ENCODE results near the gene NHERF1. TPM values are rescaled to one million over a fixed set of nuclear protein-coding genes. Genes with fewer than 3 reads are reported as not detected.

NHERF1 gene
- 10 to 100 TPM; 37.9 to 74.9 (median 44.8) TPM for polyA plus RNA-seq (ENCODE audit: insufficient read depth in 1 of 5, insufficient read length in 5 of 5, low replicate concordance in 1 of 5)
- long read RNA-seq, donor 1, transcript SLC9A3R1-201 (6 exons, 1,969 nt), result major isoform, 12 of 31 reads
- long read RNA-seq, donor 1, partial matches to known transcripts, result 18 of 31 reads
- long read RNA-seq, donor 1, other reads (novel, unspliced or antisense), result 0 of 31 reads
- long read RNA-seq, donor 2, transcript SLC9A3R1-201 (6 exons, 1,969 nt), result major isoform, 10 of 10 reads
- long read RNA-seq, donor 2, partial matches to known transcripts, result 0 of 10 reads
- long read RNA-seq, donor 2, other reads (novel, unspliced or antisense), result 0 of 10 reads
- long read RNA-seq, donor 3, transcript SLC9A3R1-201 (6 exons, 1,969 nt), result major isoform, 6 of 10 reads
- long read RNA-seq, donor 3, partial matches to known transcripts, result 0 of 10 reads
- long read RNA-seq, donor 3, other reads (novel, unspliced or antisense), result 0 of 10 reads
- long read RNA-seq, donor 4, partial matches to known transcripts, result 0 of 5 reads
- long read RNA-seq, donor 4, other reads (novel, unspliced or antisense), result 0 of 5 reads
- long read RNA-seq, donor 5, transcript SLC9A3R1-203 (4 exons, 714 nt), result minor isoform, 5 of 15 reads
- long read RNA-seq, donor 5, transcript SLC9A3R1-201 (6 exons, 1,969 nt), result major isoform, 10 of 15 reads
- long read RNA-seq, donor 5, partial matches to known transcripts, result 0 of 15 reads
- long read RNA-seq, donor 5, other reads (novel, unspliced or antisense), result 0 of 15 reads
- long read RNA-seq, donor 6, transcript SLC9A3R1-201 (6 exons, 1,969 nt), result major isoform, 12 of 41 reads
- long read RNA-seq, donor 6, partial matches to known transcripts, result 28 of 41 reads
- long read RNA-seq, donor 6, other reads (novel, unspliced or antisense), result 0 of 41 reads
- long read RNA-seq, donor 7, transcript SLC9A3R1-201 (6 exons, 1,969 nt), result major isoform, 19 of 21 reads
- long read RNA-seq, donor 7, partial matches to known transcripts, result 0 of 21 reads
- long read RNA-seq, donor 7, other reads (novel, unspliced or antisense), result 0 of 21 reads
- long read RNA-seq, donor 8, partial matches to known transcripts, result 0 of 3 reads
- long read RNA-seq, donor 8, other reads (novel, unspliced or antisense), result 0 of 3 reads

- peak; percentile 91 for DNase-seq
Observed at GRCh38 chr17:74748529-74749278, at the start of gene NHERF1. NHERF1 (plus strand) TSS chr17:74748628; CDS start chr17:74748847, 219 bp downstream.

GRCh38 chr17:74699236-74699635 is 49.2 kb upstream of the NHERF1 start:
- no peak for DNase-seq

GRCh38 chr17:74702116-74702871 is 46.1 kb upstream of the NHERF1 start:
- no peak for DNase-seq

GRCh38 chr17:74703311-74703710 is 45.1 kb upstream of the NHERF1 start:
- DNase-seq, result no peak

- no peak for DNase-seq
Observed at GRCh38 chr17:74704544-74704943, 43.9 kb upstream of the NHERF1 start.

GRCh38 chr17:74711058-74711824 is 37.2 kb upstream of the NHERF1 start:
- no peak for DNase-seq

- no peak for DNase-seq
Observed at GRCh38 chr17:74712301-74712700, 36.1 kb upstream of the NHERF1 start.

- no peak for DNase-seq
Observed at GRCh38 chr17:74712756-74713155, 35.7 kb upstream of the NHERF1 start, which contains the start of gene CD300LF. CD300LF (minus strand) TSS chr17:74712923; CDS start chr17:74712866, 57 bp downstream.

GRCh38 chr17:74713171-74713755 is 35.2 kb upstream of the NHERF1 start:
- DNase-seq, result no peak

GRCh38 chr17:74715144-74715543 is 33.3 kb upstream of the NHERF1 start:
- no peak for DNase-seq

- DNase-seq, result no peak
Observed at GRCh38 chr17:74720506-74720905, 27.9 kb upstream of the NHERF1 start.

GRCh38 chr17:74722782-74723181 is 25.6 kb upstream of the NHERF1 start:
- no peak for DNase-seq

- DNase-seq, result no peak
Observed at GRCh38 chr17:74723891-74724290, 24.5 kb upstream of the NHERF1 start.

- no peak for DNase-seq
Observed at GRCh38 chr17:74725111-74725510, 23.3 kb upstream of the NHERF1 start.

GRCh38 chr17:74728033-74728701 is 20.3 kb upstream of the NHERF1 start:
- DNase-seq, result no peak

GRCh38 chr17:74728702-74729075 is 19.7 kb upstream of the NHERF1 start:
- DNase-seq, result no peak

- DNase-seq, result no peak
Observed at GRCh38 chr17:74729368-74729767, 19.1 kb upstream of the NHERF1 start.

GRCh38 chr17:74729866-74730265 is 18.6 kb upstream of the NHERF1 start:
- DNase-seq, result no peak

All from right lung (tissue), 10 donors.